ENCODE data around the gene RRP7A. TPM values are rescaled to one million over a fixed set of nuclear protein-coding genes. Genes with fewer than 3 reads are reported as not detected.

The RRP7A gene
- total RNA-seq, 1 donor from 2014 or later: 47.9 TPM

GRCh38 chr22:42562684-42563083 is 43.1 kb upstream of the RRP7A start:
- no peaks in the 10 kb centered on the region for H3K36me3 Mint-ChIP-seq (ENCODE audit: low read depth, unreplicated experiment)
- H3K4me1 Mint-ChIP-seq (ENCODE audit: unreplicated experiment): peaks cover 7% of the 10 kb centered on the region
- no peak for DNase-seq (ENCODE audit: low spot score)
- TF ChIP-seq CTCF (IDR thresholded peaks at IDR 0.05; ENCODE audit: unreplicated experiment): no peak
- H3K27ac Mint-ChIP-seq (ENCODE audit: unreplicated experiment): no peak overlapping the region
- peaks cover 2% of the 10 kb centered on the region for H3K27me3 Mint-ChIP-seq (ENCODE audit: unreplicated experiment)
- no peaks in the 10 kb centered on the region for H3K9me3 Mint-ChIP-seq (ENCODE audit: unreplicated experiment)
- peak overlapping the region; percentile 16 for H3K4me3 Mint-ChIP-seq (ENCODE audit: unreplicated experiment)

GRCh38 chr22:42562279-42562678 is 42.7 kb upstream of the RRP7A start:
- Mint-ChIP-seq H3K4me1 (ENCODE audit: unreplicated experiment) (peaks cover 7% of the 10 kb centered on the region), H3K27ac (ENCODE audit: unreplicated experiment) (no peak overlapping the region)
- no peak for DNase-seq (ENCODE audit: low spot score)

GRCh38 chr22:42561856-42562255 is 42.3 kb upstream of the RRP7A start:
- TF ChIP-seq CTCF (IDR thresholded peaks at IDR 0.05; ENCODE audit: unreplicated experiment): no peak
- Mint-ChIP-seq H3K27ac (ENCODE audit: unreplicated experiment) (no peak overlapping the region), H3K4me3 (ENCODE audit: unreplicated experiment) (no peak overlapping the region), H3K4me1 (ENCODE audit: unreplicated experiment) (peaks cover 7% of the 10 kb centered on the region), H3K9me3 (ENCODE audit: unreplicated experiment) (no peaks in the 10 kb centered on the region), H3K27me3 (ENCODE audit: unreplicated experiment) (peaks cover 2% of the 10 kb centered on the region), H3K36me3 (ENCODE audit: low read depth, unreplicated experiment) (no peaks in the 10 kb centered on the region)
- DNase-seq (ENCODE audit: low spot score): no peak

More at GRCh38 chr22:42562279-42562678, 42.7 kb upstream of the RRP7A start:
- Mint-ChIP-seq H3K9me3 (ENCODE audit: unreplicated experiment) (no peaks in the 10 kb centered on the region), H3K4me3 (ENCODE audit: unreplicated experiment) (peak overlapping the region; percentile 16), H3K27me3 (ENCODE audit: unreplicated experiment) (peaks cover 2% of the 10 kb centered on the region), H3K36me3 (ENCODE audit: low read depth, unreplicated experiment) (no peaks in the 10 kb centered on the region)
- no peak for TF ChIP-seq CTCF (IDR thresholded peaks at IDR 0.05; ENCODE audit: unreplicated experiment)

- Mint-ChIP-seq H3K9me3 (ENCODE audit: unreplicated experiment) (no peaks in the 10 kb centered on the region), H3K4me3 (ENCODE audit: unreplicated experiment) (no peak overlapping the region), H3K4me1 (ENCODE audit: unreplicated experiment) (peaks cover 7% of the 10 kb centered on the region), H3K27ac (ENCODE audit: unreplicated experiment) (no peak overlapping the region), H3K36me3 (ENCODE audit: low read depth, unreplicated experiment) (no peaks in the 10 kb centered on the region), H3K27me3 (ENCODE audit: unreplicated experiment) (no peaks in the 10 kb centered on the region)
- TF ChIP-seq CTCF (IDR thresholded peaks at IDR 0.05; ENCODE audit: unreplicated experiment): peak; percentile 68
- DNase-seq (ENCODE audit: low spot score): peak; percentile 29
Measured at GRCh38 chr22:42560781-42561180, 41.2 kb upstream of the RRP7A start.

- H3K4me1 Mint-ChIP-seq (ENCODE audit: unreplicated experiment): peaks cover 7% of the 10 kb centered on the region
- TF ChIP-seq CTCF (IDR thresholded peaks at IDR 0.05; ENCODE audit: unreplicated experiment): no peak
Measured at GRCh38 chr22:42560381-42560780, 40.8 kb upstream of the RRP7A start.

More at GRCh38 chr22:42560381-42560780, 40.8 kb upstream of the RRP7A start:
- DNase-seq (ENCODE audit: low spot score): no peak
- Mint-ChIP-seq H3K27ac (ENCODE audit: unreplicated experiment) (no peak overlapping the region), H3K9me3 (ENCODE audit: unreplicated experiment) (no peaks in the 10 kb centered on the region), H3K36me3 (ENCODE audit: low read depth, unreplicated experiment) (no peaks in the 10 kb centered on the region), H3K27me3 (ENCODE audit: unreplicated experiment) (no peaks in the 10 kb centered on the region), H3K4me3 (ENCODE audit: unreplicated experiment) (no peak overlapping the region)
